Activated naive CD4-positive, alpha-beta T cell treated with anti-CD3 and anti-CD28 coated beads for 36 hours (primary cell): ENCODE results near the gene NANS. TPM values are rescaled to one million over a fixed set of nuclear protein-coding genes. Genes with fewer than 3 reads are reported as not detected.
"Not testable (repeated sequence)": the region's sequence is repeated elsewhere in the genome, so short reads cannot be mapped to it uniquely, and the experiment has no call there.

Source experiments
- CTCF ChIA-PET: fragments of 350-600 bp; sonication (Branson Sonifier 250); formaldehyde crosslinking; loops from one replicate; lab custom pipeline; 2021; ENCODE audit warnings: antibody characterized with exemption; lab: Charles Lee
- DNase-seq: peaks from one replicate; pipeline ENCODE4 v3.0.0-alpha.2; 2020
- H3K27ac Mint-ChIP-seq: one replicate; pipeline ENCODE4 v1.8.0; 2021; ENCODE audit warnings: mild to moderate bottlenecking, mixed read lengths
- H3K27me3 Mint-ChIP-seq: one replicate; pipeline ENCODE4 v1.8.0; 2021; ENCODE audit warnings: low read depth, mixed read lengths
- H3K36me3 Mint-ChIP-seq: one replicate; pipeline ENCODE4 v1.8.0; 2021; ENCODE audit warnings: low read depth, mixed read lengths
- H3K4me1 Mint-ChIP-seq: one replicate; pipeline ENCODE4 v1.8.0; 2021; ENCODE audit warnings: low read depth, mixed read lengths
- H3K4me3 Mint-ChIP-seq: one replicate; pipeline ENCODE4 v1.8.0; 2021; ENCODE audit warnings: mild to moderate bottlenecking, moderate library complexity, mixed read lengths
- H3K9me3 Mint-ChIP-seq: one replicate; pipeline ENCODE4 v1.8.0; 2021; ENCODE audit warnings: mixed read lengths
- intact Hi-C: fragments of 100-400 bp; cut with micrococcal nuclease; formaldehyde crosslinking; loops from one replicate; pipeline ENCODE4 v1.15.1; 2023
- total RNA-seq, 2 experiments: library from RNA; stranded (reverse); gene quantifications; one replicate each; pipeline ENCODE4 v1.2.3, GENCODE V29; 2021

NANS gene
- total RNA-seq, 2 experiments from 2014 or later: 46.1 to 51.0 TPM

GRCh38 chr9:98105006-98105405 is 48.5 kb downstream of the NANS start:
- Mint-ChIP-seq H3K27me3 (no peaks in the 10 kb centered on the region), H3K27ac (peak overlapping the region; percentile 88), H3K36me3 (peaks cover 46% of the 10 kb centered on the region), H3K9me3 (peaks cover 4% of the 10 kb centered on the region), H3K4me3 (no peak overlapping the region), H3K4me1 (peaks cover 85% of the 10 kb centered on the region)
- no peak for DNase-seq
- CTCF ChIA-PET: interaction anchor here (0.9 to 1.2 kb wide), 2 partner anchors 13 to 100 kb away, joined by 3 to 5 read pairs; no protein-coding TSS in a partner anchor
- intact Hi-C loops: loop anchor here (10.0 kb wide), 1 partner anchor 1000 kb away; the partner anchor contains the start of gene TGFBR1

- Mint-ChIP-seq H3K27me3 (no peaks in the 10 kb centered on the region), H3K4me3 (no peak overlapping the region), H3K4me1 (peaks cover 75% of the 10 kb centered on the region), H3K27ac (peak overlapping the region; percentile 94), H3K9me3 (peaks cover 4% of the 10 kb centered on the region), H3K36me3 (peaks cover 53% of the 10 kb centered on the region)
- DNase-seq: no peak
- intact Hi-C loops: loop anchor here (10.0 kb wide), 1 partner anchor 997 kb away; the partner anchor contains the start of gene TGFBR1
- CTCF ChIA-PET: interaction anchor here (0.6 to 1.4 kb wide), 3 partner anchors 10 to 146 kb away, joined by 3 to 4 read pairs (median 4); no protein-coding TSS in a partner anchor
Observed at GRCh38 chr9:98107926-98108325, 51.4 kb downstream of the NANS start.

GRCh38 chr9:98108531-98109031 is 52.0 kb downstream of the NANS start:
- Mint-ChIP-seq H3K4me3 (peak overlapping the region; percentile 53), H3K27ac (peak overlapping the region; percentile 94), H3K36me3 (peaks cover 53% of the 10 kb centered on the region), H3K9me3 (peaks cover 4% of the 10 kb centered on the region), H3K4me1 (peaks cover 72% of the 10 kb centered on the region), H3K27me3 (no peaks in the 10 kb centered on the region)
- peak; percentile 57 for DNase-seq
- CTCF ChIA-PET: interaction anchor here (0.8 to 1.4 kb wide), 2 partner anchors 9 to 35 kb away, joined by 4 read pairs; no protein-coding TSS in a partner anchor
- intact Hi-C loops: loop anchor here (1.0 to 10.0 kb wide), 2 partner anchors 10 to 996 kb away; partner anchors contain the start of gene TGFBR1

GRCh38 chr9:98109052-98109451 is 52.5 kb downstream of the NANS start:
- no peaks in the 10 kb centered on the region for H3K27me3 Mint-ChIP-seq
- H3K36me3 Mint-ChIP-seq: peaks cover 49% of the 10 kb centered on the region
- H3K4me1 Mint-ChIP-seq: peaks cover 69% of the 10 kb centered on the region
- peak; percentile 51 for DNase-seq
- no peak overlapping the region for H3K4me3 Mint-ChIP-seq
- H3K27ac Mint-ChIP-seq: peak overlapping the region; percentile 94
- H3K9me3 Mint-ChIP-seq: peaks cover 4% of the 10 kb centered on the region
- intact Hi-C loops: loop anchor here (1.0 to 10.0 kb wide), 2 partner anchors 9 to 996 kb away; partner anchors contain the start of gene TGFBR1
- CTCF ChIA-PET: interaction anchor here (0.9 to 1.4 kb wide), 2 partner anchors 35 to 96 kb away, joined by 3 to 4 read pairs; no protein-coding TSS in a partner anchor

- intact Hi-C loops: loop anchor here (5.0 kb wide), 1 partner anchor 135 kb away; the partner anchor contains the start of gene ANP32B
- not testable (repeated sequence) for H3K27me3 Mint-ChIP-seq, H3K4me3 Mint-ChIP-seq, H3K9me3 Mint-ChIP-seq, DNase-seq
- CTCF ChIA-PET: interaction anchor here (1.4 to 2.7 kb wide), 5 partner anchors 9 to 194 kb away, joined by 4 to 8 read pairs (median 7); partner anchors contain the start of genes TBC1D2 and TRMO
- Mint-ChIP-seq H3K27ac (peak overlapping the region; percentile 92), H3K36me3 (peaks cover 14% of the 10 kb centered on the region), H3K4me1 (peaks cover 47% of the 10 kb centered on the region)
Observed at GRCh38 chr9:98117097-98117496, 60.6 kb downstream of the NANS start.

GRCh38 chr9:98117984-98118639 is 61.6 kb downstream of the NANS start:
- peaks cover 12% of the 10 kb centered on the region for H3K36me3 Mint-ChIP-seq
- H3K27me3 Mint-ChIP-seq: no peaks in the 10 kb centered on the region
- no peaks in the 10 kb centered on the region for H3K9me3 Mint-ChIP-seq
- CTCF ChIA-PET: interaction anchor here (0.6 to 2.7 kb wide), 15 partner anchors 8 to 217 kb away, joined by 3 to 10 read pairs (median 5); partner anchors contain the start of genes TBC1D2 and TRMO
- peak overlapping the region; percentile 92 for H3K27ac Mint-ChIP-seq
- intact Hi-C loops: loop anchor here (1.0 to 5.0 kb wide), 9 partner anchors 9 to 195 kb away; partner anchors contain the start of genes ANP32B and TBC1D2
- peaks cover 44% of the 10 kb centered on the region for H3K4me1 Mint-ChIP-seq
- peak overlapping the region; percentile 81 for H3K4me3 Mint-ChIP-seq
- peak; percentile 77 for DNase-seq

GRCh38 chr9:98118640-98119601 is 62.4 kb downstream of the NANS start, which contains the start of gene TRIM14:
TSS of gene TRIM14 (minus strand) at chr9:98119222. CDS start at chr9:98119188, 34 bp downstream.
- H3K27me3 Mint-ChIP-seq: no peaks in the 10 kb centered on the region
- peak within 1 kb of the TSS; percentile 81 for H3K4me3 Mint-ChIP-seq
- peaks cover 44% of the 10 kb centered on the region for H3K4me1 Mint-ChIP-seq
- H3K27ac Mint-ChIP-seq: peak within 1 kb of the TSS; percentile 92
- peak; percentile 60 for DNase-seq
- intact Hi-C loops: loop anchor here (1.0 to 5.0 kb wide), 9 partner anchors 10 to 196 kb away; partner anchors contain the start of genes ANP32B and TBC1D2
- no peaks in the 10 kb centered on the region for H3K9me3 Mint-ChIP-seq
- CTCF ChIA-PET: interaction anchor here (0.6 to 2.7 kb wide), 15 partner anchors 9 to 218 kb away, joined by 3 to 10 read pairs (median 5); partner anchors contain the start of genes TBC1D2 and TRMO
- peaks cover 12% of the 10 kb centered on the region for H3K36me3 Mint-ChIP-seq

GRCh38 chr9:98120476-98120875 is 63.9 kb downstream of the NANS start:
- Mint-ChIP-seq H3K27me3 (no peaks in the 10 kb centered on the region), H3K27ac (peak overlapping the region; percentile 92), H3K4me1 (peaks cover 40% of the 10 kb centered on the region), H3K4me3 (peak overlapping the region; percentile 81), H3K9me3 (no peaks in the 10 kb centered on the region), H3K36me3 (peaks cover 12% of the 10 kb centered on the region)
- CTCF ChIA-PET: interaction anchor here (0.7 to 2.3 kb wide), 7 partner anchors 9 to 144 kb away, joined by 3 to 12 read pairs (median 3); no protein-coding TSS in a partner anchor
- intact Hi-C loops: no loop called here
- DNase-seq: no peak

GRCh38 chr9:98121058-98121457 is 64.5 kb downstream of the NANS start:
- CTCF ChIA-PET: interaction anchor here (0.6 to 2.3 kb wide), 8 partner anchors 8 to 143 kb away, joined by 3 to 12 read pairs (median 3); no protein-coding TSS in a partner anchor
- Mint-ChIP-seq H3K27ac (peak overlapping the region; percentile 92), H3K4me1 (peaks cover 40% of the 10 kb centered on the region), H3K4me3 (no peak overlapping the region), H3K9me3 (no peaks in the 10 kb centered on the region), H3K27me3 (no peaks in the 10 kb centered on the region), H3K36me3 (peaks cover 12% of the 10 kb centered on the region)
- peak; percentile 53 for DNase-seq
- intact Hi-C loops: no loop called here

- CTCF ChIA-PET: interaction anchor here (0.7 kb wide), 1 partner anchor 34 kb away, joined by 4 read pairs; no protein-coding TSS in a partner anchor
- H3K9me3 Mint-ChIP-seq, H3K27ac Mint-ChIP-seq, DNase-seq, H3K27me3 Mint-ChIP-seq, H3K4me3 Mint-ChIP-seq, intact Hi-C loops, H3K36me3 Mint-ChIP-seq: not testable (repeated sequence)
- peaks cover 26% of the 10 kb centered on the region for H3K4me1 Mint-ChIP-seq
Observed at GRCh38 chr9:98124091-98124490, 67.6 kb downstream of the NANS start.
